Glomerular endothelial cell (primary cell): Measurements from ENCODE around the gene RRH. TPM values are rescaled to one million over a fixed set of nuclear protein-coding genes. Genes with fewer than 3 reads are reported as not detected.
"Not testable (repeated sequence)": the region's sequence is repeated elsewhere in the genome, so short reads cannot be mapped to it uniquely, and the experiment has no call there.

Experiments
- DNase-seq: peaks from one replicate; pipeline ENCODE4 v3.0.0-alpha.2; 2011; ENCODE audit warnings: low read depth, low spot score; ENCODE audit errors: extremely low read depth
- total RNA-seq: library from RNA; depleted of rRNA; stranded (reverse); fragments of >200 nt; gene quantifications from 2 replicates; pipeline ENCODE4 v1.2.3, GENCODE V29; 2015

The RRH gene
- total RNA-seq, 1 donor from 2014 or later: not detected

- no peak for DNase-seq
Measured at GRCh38 chr4:109836985-109837384, 9.2 kb downstream of the RRH start.

GRCh38 chr4:109846395-109847098, 18.8 kb downstream of the RRH start:
- no peak for DNase-seq

- no peak for DNase-seq
Measured at GRCh38 chr4:109847896-109848442, 20.2 kb downstream of the RRH start, which contains the start of gene LRIT3. Gene LRIT3, plus strand, starts transcription at chr4:109848107. Its CDS starts 95 bp downstream, at chr4:109848202.

GRCh38 chr4:109848501-109848900, 20.7 kb downstream of the RRH start:
- DNase-seq: no peak

- no peak for DNase-seq
Measured at GRCh38 chr4:109850601-109851000, 22.8 kb downstream of the RRH start.

- not testable (repeated sequence) for DNase-seq
Measured at GRCh38 chr4:109859426-109860300, 31.9 kb downstream of the RRH start.

GRCh38 chr4:109861271-109861670, 33.5 kb downstream of the RRH start:
- no peak for DNase-seq

GRCh38 chr4:109861916-109862511, 34.2 kb downstream of the RRH start:
- no peak for DNase-seq

- DNase-seq: no peak
Measured at GRCh38 chr4:109864134-109864533, 36.4 kb downstream of the RRH start.

- DNase-seq: no peak
Measured at GRCh38 chr4:109870061-109870460, 42.3 kb downstream of the RRH start.

- no peak for DNase-seq
Measured at GRCh38 chr4:109872065-109872464, 44.3 kb downstream of the RRH start.

- DNase-seq: no peak
Measured at GRCh38 chr4:109872950-109873656, 45.3 kb downstream of the RRH start.

- no peak for DNase-seq
Measured at GRCh38 chr4:109873791-109874514, 46.2 kb downstream of the RRH start.

GRCh38 chr4:109875106-109875505, 47.3 kb downstream of the RRH start:
- no peak for DNase-seq

- not testable (repeated sequence) for DNase-seq
Measured at GRCh38 chr4:109875553-109875952, 47.8 kb downstream of the RRH start.

- DNase-seq: no peak
Measured at GRCh38 chr4:109876634-109877265, 49.0 kb downstream of the RRH start.

GRCh38 chr4:109877400-109877799, 49.6 kb downstream of the RRH start:
- no peak for DNase-seq

- no peak for DNase-seq
Measured at GRCh38 chr4:109878355-109878754, 50.6 kb downstream of the RRH start.

GRCh38 chr4:109879081-109879480, 51.3 kb downstream of the RRH start:
- DNase-seq: no peak
